GM18508 (cell line): ENCODE results near the gene DCPS.

Experiments used
- ATAC-seq: cut with Tn5 transposase; IDR thresholded peaks from one replicate; pipeline ENCODE4 v1.9.1; 2021; ENCODE audit warnings: moderate number of reproducible peaks; ENCODE audit not compliant: insufficient read depth, unreplicated experiment

DCPS gene

GRCh38 chr11:126318574-126319373 lies 14.9 kb downstream of the DCPS start:
- ATAC-seq, result peak; percentile 81

GRCh38 chr11:126319374-126319740 lies 15.5 kb downstream of the DCPS start:
- no peak for ATAC-seq

DNA sequence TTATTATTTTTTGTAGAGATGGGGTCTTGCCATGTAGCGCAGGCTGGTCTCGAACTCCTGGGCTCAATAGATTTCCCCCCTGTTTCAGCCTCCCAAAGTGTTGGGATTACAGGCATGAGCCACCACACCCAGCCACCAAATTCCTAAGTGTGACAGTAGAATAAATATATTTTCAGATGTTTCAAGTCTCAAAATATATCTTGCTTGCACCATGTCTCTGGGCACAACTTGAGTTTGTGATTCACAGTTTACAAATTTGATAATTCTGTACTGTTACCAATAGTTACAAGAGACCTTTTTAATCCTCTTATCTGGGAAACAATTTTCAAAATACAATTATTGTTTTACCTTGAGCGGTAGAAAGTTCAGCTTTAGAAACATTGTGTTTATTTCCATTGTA lies 19.1 kb downstream of the DCPS start:
- no peak for ATAC-seq

- no peak for ATAC-seq
Measured at GRCh38 chr11:126327281-126328000, 23.6 kb downstream of the DCPS start.

DNA sequence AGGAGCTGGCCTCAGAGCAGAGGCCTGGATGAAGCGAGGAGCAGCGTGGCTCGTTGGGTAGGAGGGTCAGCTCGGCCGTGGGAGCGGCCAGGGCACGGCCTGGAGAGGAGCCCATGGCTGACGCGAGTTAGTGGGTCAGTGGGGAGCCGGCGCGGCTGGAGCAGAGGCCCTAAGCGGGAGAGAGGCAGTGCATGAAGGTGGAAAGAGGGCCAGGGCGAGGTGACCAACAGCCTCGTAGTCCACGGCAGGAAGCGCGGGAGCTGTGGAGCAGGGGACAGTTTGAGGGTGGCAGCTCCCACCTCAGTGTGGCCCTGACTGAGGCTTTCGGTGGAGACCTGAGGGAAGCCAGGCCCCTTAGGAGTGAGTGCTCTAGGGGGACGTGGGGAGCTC lies 24.1 kb downstream of the DCPS start:
- ATAC-seq, result no peak

GRCh38 chr11:126328444-126328843 lies 24.6 kb downstream of the DCPS start:
- ATAC-seq, result no peak

- no peak for ATAC-seq
Measured at GRCh38 chr11:126328938-126329643, 25.2 kb downstream of the DCPS start.

DNA sequence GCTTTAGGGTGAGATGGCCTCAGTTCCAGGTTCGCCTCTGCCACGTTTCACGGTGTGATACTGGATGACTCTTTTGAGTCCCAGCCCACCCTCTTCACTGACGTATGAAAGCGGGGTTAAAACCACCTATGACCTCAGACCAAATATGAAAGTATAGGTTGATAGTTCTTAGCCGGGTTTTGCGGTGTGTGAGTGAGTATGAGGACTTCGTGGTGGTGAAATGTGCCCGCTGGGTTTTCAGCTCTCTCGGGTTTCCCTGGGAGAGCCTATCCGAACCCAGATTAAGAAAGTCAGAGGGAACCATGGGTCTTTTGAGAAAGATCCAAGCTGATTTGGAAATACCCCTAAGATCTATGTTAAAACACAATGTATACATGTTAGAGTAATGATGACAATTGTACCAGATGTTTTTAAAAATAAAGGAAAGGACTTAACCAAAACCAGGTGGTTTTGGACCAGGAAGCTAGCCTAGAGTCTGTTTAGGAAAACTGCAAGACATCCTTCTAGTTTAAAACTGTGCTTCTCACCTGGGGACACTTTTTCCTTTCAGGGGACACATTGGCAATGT lies 25.9 kb downstream of the DCPS start:
- ATAC-seq, result no peak

DNA sequence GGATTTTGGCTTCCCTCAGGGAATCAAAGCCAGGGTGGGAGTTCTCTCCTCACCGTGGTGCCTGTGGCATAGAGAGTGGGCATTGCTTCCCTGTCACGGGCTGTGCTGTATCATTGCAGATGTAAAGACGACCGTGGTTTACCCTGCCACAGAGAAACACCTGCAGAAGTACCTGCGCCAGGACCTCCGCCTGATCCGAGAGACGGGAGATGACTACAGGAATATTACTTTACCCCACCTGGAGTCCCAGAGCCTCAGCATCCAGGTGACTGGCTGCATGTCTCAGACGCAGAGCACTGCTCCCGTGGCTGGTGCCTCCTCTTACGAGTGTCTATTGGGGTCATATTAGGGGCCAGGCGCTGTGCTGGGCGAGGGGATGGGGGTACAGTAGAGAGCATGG lies 27.4 kb downstream of the DCPS start:
- no peak for ATAC-seq

DNA sequence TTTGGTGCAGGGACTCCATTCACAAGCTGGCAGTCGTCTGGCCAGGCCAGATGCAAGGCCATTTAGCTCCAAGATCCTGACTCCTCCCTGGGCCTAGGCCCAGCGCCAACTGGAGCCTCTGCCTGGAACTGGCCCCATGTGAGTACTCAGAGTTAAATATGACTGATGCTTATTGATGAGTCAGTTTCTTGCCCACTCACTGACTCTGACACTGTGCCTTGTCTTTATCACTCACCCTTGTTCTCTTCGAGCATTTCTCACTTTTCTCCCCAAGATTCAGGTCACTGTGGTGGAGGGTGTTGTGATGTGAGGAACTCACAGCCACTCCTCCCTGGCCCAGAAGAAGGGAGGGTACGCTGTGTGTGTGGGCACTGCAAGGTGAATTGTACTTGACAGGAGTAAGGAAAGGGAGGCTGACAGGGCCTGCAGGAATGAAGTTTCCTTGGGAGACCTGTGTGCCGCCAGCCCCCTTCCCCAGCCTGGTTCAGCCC lies 28.4 kb downstream of the DCPS start:
- ATAC-seq, result no peak

DNA sequence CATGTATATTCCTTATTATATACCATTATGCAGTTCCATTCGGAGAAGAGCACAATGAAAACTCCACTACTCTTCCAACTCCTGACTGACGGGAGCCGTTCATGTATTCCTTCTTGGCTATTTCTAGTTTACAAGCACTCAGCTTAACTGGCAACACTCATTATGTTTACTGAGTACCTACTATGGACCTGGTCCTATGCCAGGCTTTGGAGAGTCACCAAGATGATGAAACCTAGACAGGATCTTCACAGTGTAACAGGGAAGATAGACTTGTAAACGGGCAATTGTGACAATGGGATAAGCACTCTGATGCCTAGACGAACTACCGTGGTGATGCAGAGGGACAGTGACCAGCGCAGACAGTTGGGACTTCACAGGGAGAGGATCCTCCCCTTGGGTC lies 29.3 kb downstream of the DCPS start:
- ATAC-seq, result no peak

- no peak for ATAC-seq
Measured at GRCh38 chr11:126334659-126335462, 31.0 kb downstream of the DCPS start.

DNA sequence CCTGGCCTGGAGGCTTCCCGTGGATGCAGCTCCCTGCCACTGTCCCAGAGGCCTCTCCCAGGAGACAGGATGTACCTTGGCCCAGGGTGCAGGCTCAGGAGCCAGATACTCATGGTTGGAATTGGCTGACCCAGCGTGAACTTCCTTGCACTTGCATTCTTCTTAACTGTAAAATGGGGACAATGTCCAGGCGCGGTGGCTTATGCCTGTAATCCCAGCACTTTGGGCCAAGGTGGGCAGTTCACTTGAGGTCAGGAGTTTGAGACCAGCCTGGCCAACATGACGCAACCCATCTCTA lies 31.6 kb downstream of the DCPS start:
- ATAC-seq, result no peak

- ATAC-seq, result no peak
Measured at GRCh38 chr11:126336138-126336541, 32.3 kb downstream of the DCPS start.

- ATAC-seq, result no peak
Measured at GRCh38 chr11:126336671-126337101, 32.8 kb downstream of the DCPS start.

DNA sequence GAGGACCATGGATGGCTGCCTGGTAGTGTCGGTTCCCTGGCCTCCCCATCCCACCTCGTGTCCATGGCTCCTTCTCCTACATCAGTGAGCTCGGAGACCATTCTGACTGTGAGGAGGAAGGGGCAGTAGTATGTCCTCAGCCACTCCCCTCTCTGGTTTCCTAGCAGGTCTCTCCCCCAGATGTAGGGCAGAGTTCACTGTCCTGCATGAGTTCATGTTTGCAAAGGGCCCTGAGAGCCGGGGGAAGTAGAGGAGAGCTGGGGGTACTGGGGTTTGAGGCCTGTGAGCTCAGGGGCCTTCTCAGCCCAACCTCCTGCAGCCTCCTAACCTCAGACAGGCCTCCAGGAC lies 33.2 kb downstream of the DCPS start:
- ATAC-seq, result no peak

- no peak for ATAC-seq
Measured at GRCh38 chr11:126337474-126338241, 33.8 kb downstream of the DCPS start.

GRCh38 chr11:126338346-126339055 lies 34.6 kb downstream of the DCPS start:
- no peak for ATAC-seq
